Progenitor cell of endocrine pancreas (in vitro differentiated cells): ENCODE results near the gene KANSL1. TPM values are rescaled to one million over a fixed set of nuclear protein-coding genes. Genes with fewer than 3 reads are reported as not detected.
"Not testable (repeated sequence)": the region's sequence is repeated elsewhere in the genome, so short reads cannot be mapped to it uniquely, and the experiment has no call there.

ENCODE experiments used
- DNase-seq: peaks from one replicate; pipeline ENCODE4 v3.0.0; 2021; ENCODE audit warnings: low spot score; ENCODE audit not compliant: unreplicated experiment
- H3K27ac Mint-ChIP-seq: 2 replicates; pipeline ENCODE4 v1.8.0; 2021; ENCODE audit warnings: mild to moderate bottlenecking, moderate library complexity, mixed read lengths
- H3K27me3 Mint-ChIP-seq: 2 replicates; pipeline ENCODE4 v1.8.0; 2021; ENCODE audit warnings: mixed read lengths
- H3K36me3 Mint-ChIP-seq: 2 replicates; pipeline ENCODE4 v1.8.0; 2022; ENCODE audit warnings: mixed read lengths; ENCODE audit not compliant: insufficient read depth
- H3K4me1 Mint-ChIP-seq: 2 replicates; pipeline ENCODE4 v1.8.0; 2021; ENCODE audit warnings: low read depth, mixed read lengths
- H3K4me3 Mint-ChIP-seq: 2 replicates; pipeline ENCODE4 v1.8.0; 2021; ENCODE audit warnings: low read depth, mild to moderate bottlenecking, moderate library complexity, mixed read lengths
- H3K9me3 Mint-ChIP-seq: 2 replicates; pipeline ENCODE4 v1.8.0; 2021; ENCODE audit warnings: low read depth, mixed read lengths
- total RNA-seq: library from RNA; stranded (reverse); gene quantifications from 2 replicates; pipeline ENCODE4 v1.2.1, GENCODE V29; 2021
- TF ChIP-seq, protein P1 (sequence below): fragments of 200-600 bp; sonication (generic); IDR thresholded peaks from one replicate; pipeline ENCODE4 v1.5.0; 2021; ENCODE audit warnings: antibody characterized with exemption, mild to moderate bottlenecking; ENCODE audit not compliant: unreplicated experiment

Gene KANSL1
- total RNA-seq, 1 donor from 2014 or later = 173 TPM

DNA sequence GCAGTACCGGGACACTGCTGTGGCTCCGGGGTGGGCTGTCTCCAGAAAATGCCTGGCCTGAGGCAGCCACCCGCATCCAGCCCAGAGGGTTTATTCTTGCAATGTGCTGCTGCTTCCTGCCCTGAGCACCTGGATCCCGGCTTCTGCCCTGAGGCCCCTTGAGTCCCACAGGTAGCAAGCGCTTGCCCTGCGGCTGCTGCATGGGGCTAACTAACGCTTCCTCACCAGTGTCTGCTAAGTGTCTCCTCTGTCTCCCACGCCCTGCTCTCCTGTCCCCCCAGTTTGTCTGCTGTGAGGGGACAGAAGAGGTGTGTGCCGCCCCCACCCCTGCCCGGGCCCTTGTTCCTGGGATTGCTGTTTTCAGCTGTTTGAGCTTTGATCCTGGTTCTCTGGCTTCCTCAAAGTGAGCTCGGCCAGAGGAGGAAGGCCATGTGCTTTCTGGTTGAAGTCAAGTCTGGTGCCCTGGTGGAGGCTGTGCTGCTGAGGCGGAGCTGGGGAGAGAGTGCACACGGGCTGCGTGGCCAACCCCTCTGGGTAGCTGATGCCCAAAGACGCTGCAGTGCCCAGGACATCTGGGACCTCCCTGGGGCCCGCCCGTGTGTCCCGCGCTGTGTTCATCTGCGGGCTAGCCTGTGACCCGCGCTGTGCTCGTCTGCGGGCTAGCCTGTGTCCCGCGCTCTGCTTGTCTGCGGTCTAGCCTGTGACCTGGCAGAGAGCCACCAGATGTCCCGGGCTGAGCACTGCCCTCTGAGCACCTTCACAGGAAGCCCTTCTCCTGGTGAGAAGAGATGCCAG, 181.3 kb downstream of the KANSL1 start:
- H3K9me3 Mint-ChIP-seq = no peaks in the 10 kb centered on the region
- TF ChIP-seq, protein P1, sequence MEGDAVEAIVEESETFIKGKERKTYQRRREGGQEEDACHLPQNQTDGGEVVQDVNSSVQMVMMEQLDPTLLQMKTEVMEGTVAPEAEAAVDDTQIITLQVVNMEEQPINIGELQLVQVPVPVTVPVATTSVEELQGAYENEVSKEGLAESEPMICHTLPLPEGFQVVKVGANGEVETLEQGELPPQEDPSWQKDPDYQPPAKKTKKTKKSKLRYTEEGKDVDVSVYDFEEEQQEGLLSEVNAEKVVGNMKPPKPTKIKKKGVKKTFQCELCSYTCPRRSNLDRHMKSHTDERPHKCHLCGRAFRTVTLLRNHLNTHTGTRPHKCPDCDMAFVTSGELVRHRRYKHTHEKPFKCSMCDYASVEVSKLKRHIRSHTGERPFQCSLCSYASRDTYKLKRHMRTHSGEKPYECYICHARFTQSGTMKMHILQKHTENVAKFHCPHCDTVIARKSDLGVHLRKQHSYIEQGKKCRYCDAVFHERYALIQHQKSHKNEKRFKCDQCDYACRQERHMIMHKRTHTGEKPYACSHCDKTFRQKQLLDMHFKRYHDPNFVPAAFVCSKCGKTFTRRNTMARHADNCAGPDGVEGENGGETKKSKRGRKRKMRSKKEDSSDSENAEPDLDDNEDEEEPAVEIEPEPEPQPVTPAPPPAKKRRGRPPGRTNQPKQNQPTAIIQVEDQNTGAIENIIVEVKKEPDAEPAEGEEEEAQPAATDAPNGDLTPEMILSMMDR = no peak
- no peak overlapping the region for H3K27ac Mint-ChIP-seq
- no peaks in the 10 kb centered on the region for H3K36me3 Mint-ChIP-seq
- no peak overlapping the region for H3K4me3 Mint-ChIP-seq
- peaks cover 7% of the 10 kb centered on the region for H3K4me1 Mint-ChIP-seq
- DNase-seq = no peak
- H3K27me3 Mint-ChIP-seq = peaks cover 5% of the 10 kb centered on the region

DNA sequence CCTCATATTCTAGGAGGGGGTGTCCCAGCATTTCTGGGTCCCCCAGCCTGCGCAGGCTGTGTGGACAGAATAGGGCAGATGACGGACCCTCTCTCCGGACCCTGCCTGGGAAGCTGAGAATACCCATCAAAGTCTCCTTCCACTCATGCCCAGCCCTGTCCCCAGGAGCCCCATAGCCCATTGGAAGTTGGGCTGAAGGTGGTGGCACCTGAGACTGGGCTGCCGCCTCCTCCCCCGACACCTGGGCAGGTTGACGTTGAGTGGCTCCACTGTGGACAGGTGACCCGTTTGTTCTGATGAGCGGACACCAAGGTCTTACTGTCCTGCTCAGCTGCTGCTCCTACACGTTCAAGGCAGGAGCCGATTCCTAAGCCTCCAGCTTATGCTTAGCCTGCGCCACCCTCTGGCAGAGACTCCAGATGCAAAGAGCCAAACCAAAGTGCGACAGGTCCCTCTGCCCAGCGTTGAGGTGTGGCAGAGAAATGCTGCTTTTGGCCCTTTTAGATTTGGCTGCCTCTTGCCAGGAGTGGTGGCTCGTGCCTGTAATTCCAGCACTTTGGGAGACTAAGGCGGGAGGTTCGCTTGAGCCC, 182.5 kb downstream of the KANSL1 start:
- Mint-ChIP-seq H3K27ac (no peak overlapping the region), H3K27me3 (peaks cover 5% of the 10 kb centered on the region), H3K9me3 (no peaks in the 10 kb centered on the region), H3K4me3 (no peak overlapping the region), H3K4me1 (peaks cover 7% of the 10 kb centered on the region), H3K36me3 (no peaks in the 10 kb centered on the region)
- DNase-seq = no peak
- TF ChIP-seq, protein P1 = no peak

DNA sequence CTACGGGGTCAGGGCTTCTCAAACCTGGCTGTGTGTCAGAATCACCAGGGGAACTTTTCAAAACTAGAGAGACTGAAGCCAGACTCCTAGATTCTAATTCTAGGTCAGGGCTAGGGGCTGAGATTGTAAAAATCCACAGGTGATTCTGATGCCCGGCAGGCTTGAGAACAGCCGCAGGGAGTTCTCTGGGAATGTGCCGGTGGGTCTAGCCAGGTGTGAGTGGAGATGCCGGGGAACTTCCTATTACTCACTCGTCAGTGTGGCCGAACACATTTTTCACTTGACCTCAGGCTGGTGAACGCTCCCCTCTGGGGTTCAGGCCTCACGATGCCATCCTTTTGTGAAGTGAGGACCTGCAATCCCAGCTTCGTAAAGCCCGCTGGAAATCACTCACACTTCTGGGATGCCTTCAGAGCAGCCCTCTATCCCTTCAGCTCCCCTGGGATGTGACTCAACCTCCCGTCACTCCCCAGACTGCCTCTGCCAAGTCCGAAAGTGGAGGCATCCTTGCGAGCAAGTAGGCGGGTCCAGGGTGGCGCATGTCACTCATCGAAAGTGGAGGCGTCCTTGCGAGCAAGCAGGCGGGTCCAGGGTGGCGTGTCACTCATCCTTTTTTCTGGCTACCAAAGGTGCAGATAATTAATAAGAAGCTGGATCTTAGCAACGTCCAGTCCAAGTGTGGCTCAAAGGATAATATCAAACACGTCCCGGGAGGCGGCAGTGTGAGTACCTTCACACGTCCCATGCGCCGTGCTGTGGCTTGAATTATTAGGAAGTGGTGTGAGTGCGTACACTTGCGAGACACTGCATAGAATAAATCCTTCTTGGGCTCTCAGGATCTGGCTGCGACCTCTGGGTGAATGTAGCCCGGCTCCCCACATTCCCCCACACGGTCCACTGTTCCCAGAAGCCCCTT, 183.3 kb downstream of the KANSL1 start:
- Mint-ChIP-seq H3K27ac (no peak overlapping the region), H3K36me3 (no peaks in the 10 kb centered on the region), H3K4me3 (no peak overlapping the region), H3K27me3 (peaks cover 5% of the 10 kb centered on the region), H3K4me1 (peaks cover 7% of the 10 kb centered on the region), H3K9me3 (no peaks in the 10 kb centered on the region)
- TF ChIP-seq, protein P1 = no peak
- no peak for DNase-seq

DNA sequence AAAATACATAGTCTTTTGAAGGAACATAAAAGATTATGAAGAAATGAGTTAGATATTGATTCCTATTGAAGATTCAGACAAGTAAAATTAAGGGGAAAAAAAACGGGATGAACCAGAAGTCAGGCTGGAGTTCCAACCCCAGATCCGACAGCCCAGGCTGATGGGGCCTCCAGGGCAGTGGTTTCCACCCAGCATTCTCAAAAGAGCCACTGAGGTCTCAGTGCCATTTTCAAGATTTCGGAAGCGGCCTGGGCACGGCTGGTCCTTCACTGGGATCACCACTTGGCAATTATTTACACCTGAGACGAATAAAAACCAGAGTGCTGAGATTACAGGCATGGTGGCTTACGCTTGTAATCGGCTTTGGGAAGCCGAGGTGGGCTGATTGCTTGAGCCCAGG, 184.6 kb downstream of the KANSL1 start:
- H3K4me3 Mint-ChIP-seq = no peak overlapping the region
- DNase-seq = no peak
- peaks cover 5% of the 10 kb centered on the region for H3K27me3 Mint-ChIP-seq
- no peak overlapping the region for H3K27ac Mint-ChIP-seq
- H3K9me3 Mint-ChIP-seq = no peaks in the 10 kb centered on the region
- peaks cover 2% of the 10 kb centered on the region for H3K4me1 Mint-ChIP-seq
- no peaks in the 10 kb centered on the region for H3K36me3 Mint-ChIP-seq
- TF ChIP-seq, protein P1 = no peak

DNA sequence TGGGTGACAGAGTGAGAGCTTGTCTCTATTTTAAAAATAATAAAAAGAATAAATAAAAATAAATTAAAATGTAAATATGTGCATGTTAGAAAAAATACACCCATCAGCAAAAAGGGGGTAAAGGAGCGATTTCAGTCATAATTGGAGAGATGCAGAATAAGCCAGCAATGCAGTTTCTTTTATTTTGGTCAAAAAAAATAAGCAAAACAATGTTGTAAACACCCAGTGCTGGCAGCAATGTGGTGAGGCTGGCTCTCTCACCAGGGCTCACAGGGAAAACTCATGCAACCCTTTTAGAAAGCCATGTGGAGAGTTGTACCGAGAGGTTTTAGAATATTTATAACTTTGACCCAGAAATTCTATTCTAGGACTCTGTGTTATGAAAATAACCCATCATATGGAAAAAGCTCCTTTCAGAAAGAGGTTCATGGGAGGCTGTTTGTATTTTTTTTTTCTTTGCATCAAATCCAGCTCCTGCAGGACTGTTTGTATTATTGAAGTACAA, 185.7 kb downstream of the KANSL1 start:
- Mint-ChIP-seq H3K27me3 (peaks cover 5% of the 10 kb centered on the region), H3K36me3 (no peaks in the 10 kb centered on the region), H3K9me3 (no peaks in the 10 kb centered on the region)

DNA sequence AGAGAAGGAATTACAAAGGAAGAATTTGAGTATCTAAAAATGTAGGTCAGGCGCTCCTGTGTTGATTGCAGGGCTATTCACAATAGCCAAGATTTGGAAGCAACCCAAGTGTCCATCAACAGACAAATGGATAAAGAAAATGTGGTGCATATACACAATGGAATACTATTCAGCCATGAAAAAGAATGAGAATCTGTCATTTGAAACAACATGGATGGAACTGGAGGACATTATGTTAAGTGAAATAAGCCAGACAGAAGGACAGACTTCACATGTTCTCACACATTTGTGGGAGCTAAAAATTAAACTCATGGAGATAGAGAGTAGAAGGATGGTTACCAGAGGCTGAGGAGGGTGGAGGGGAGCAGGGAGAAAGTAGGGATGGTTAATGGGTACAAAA, 187.1 kb downstream of the KANSL1 start:
- H3K36me3 Mint-ChIP-seq, H3K27me3 Mint-ChIP-seq, H3K27ac Mint-ChIP-seq, H3K9me3 Mint-ChIP-seq, DNase-seq, H3K4me1 Mint-ChIP-seq, H3K4me3 Mint-ChIP-seq: not testable (repeated sequence)

More for the DNA sequence above, 185.7 kb downstream of the KANSL1 start:
- H3K4me3 Mint-ChIP-seq = no peak overlapping the region
- DNase-seq = no peak
- TF ChIP-seq, protein P1 = no peak
- no peaks in the 10 kb centered on the region for H3K4me1 Mint-ChIP-seq
- H3K27ac Mint-ChIP-seq = no peak overlapping the region
